Kidney (tissue), 14 donors: ENCODE measurements around the gene ATP6V1B1. TPM values are rescaled to one million over a fixed set of nuclear protein-coding genes. Genes with fewer than 3 reads are reported as not detected.

Experiments
- DNase-seq, 5 donors: peaks; one replicate each; pipeline ENCODE4 v3.0.0-alpha.2; 2013 to 2020
- FAIRE-seq: peaks from 2 replicates; lab custom pipeline; 2012; peaks lifted over from hg19 to GRCh38; lab: Jason Lieb, UNC
- H3K27ac ChIP-seq, 2 donors: one replicate each; pipeline ENCODE4 v1.7.0; 2013; ENCODE audit warnings: low read depth in 2 of 2, low read length in 2 of 2, inconsistent platforms in 1 of 2
- H3K27me3 ChIP-seq: one replicate; pipeline ENCODE4 v1.7.1; 2013; ENCODE audit warnings: low read length, inconsistent platforms; ENCODE audit not compliant: control insufficient read depth, insufficient read depth
- H3K36me3 ChIP-seq, 3 donors: one replicate each; pipeline versions ENCODE4 v1.7.0 to v1.7.1; 2013; ENCODE audit warnings: low read length in 3 of 3, control low read depth in 1 of 3, inconsistent platforms in 1 of 3; ENCODE audit not compliant: insufficient read depth in 3 of 3, control insufficient read depth in 2 of 3
- H3K4me1 ChIP-seq, 3 donors: one replicate each; pipeline versions ENCODE4 v1.7.0 to v1.7.1; 2013; ENCODE audit warnings: low read length in 3 of 3, inconsistent platforms in 1 of 3, low read depth in 1 of 3; ENCODE audit not compliant: control insufficient read depth in 2 of 3, insufficient read depth in 2 of 3
- H3K4me3 ChIP-seq, 3 donors: one replicate each; pipeline versions ENCODE4 v1.7.0 to v1.8.1; 2013; ENCODE audit warnings: low read length in 3 of 3, control low read depth in 1 of 3, inconsistent platforms in 1 of 3
- H3K9ac ChIP-seq, 3 donors: one replicate each; pipeline versions ENCODE4 v1.7.0 to v1.7.1; 2013; ENCODE audit warnings: low read length in 3 of 3, control low read depth in 1 of 3, inconsistent platforms in 1 of 3
- H3K9me3 ChIP-seq, 3 donors: one replicate each; pipeline versions ENCODE4 v1.7.0 to v1.7.1; 2013; ENCODE audit warnings: low read length in 3 of 3, control low read depth in 1 of 3, inconsistent platforms in 1 of 3; ENCODE audit not compliant: control insufficient read depth in 2 of 3, insufficient read depth in 1 of 3
- intact Hi-C: fragments of 100-400 bp; cut with DNase I; formaldehyde crosslinking; loops from one replicate; pipeline ENCODE4 v1.11.1; 2022
- polyA plus RNA-seq: library from polyadenylated mRNA; stranded (reverse); fragments of 350-450 nt; fragmentation: Illumina TruSeq; extraction: RNeasy Lipid Tissue Mini Kit (QIAGEN cat#74804); gene quantifications from one replicate; pipeline ENCODE4 v1.2.3, GENCODE V29; 2014; ENCODE audit warnings: low read depth, low replicate concordance; ENCODE audit not compliant: insufficient read depth
- total RNA-seq: library from RNA; stranded (reverse); fragmentation: NEBNext Ultra II Directional; extraction: Animal tissue kit (Norgen Biotek cat#: 25700); gene quantifications from one replicate; pipeline ENCODE4 v1.2.1, GENCODE V29; 2021
- TF ChIP-seq, protein P1 (sequence below): IDR thresholded peaks from 3 replicates; pipeline ENCODE4 v1.5.1; 2012; ENCODE audit warnings: mild to moderate bottlenecking, moderate library complexity, borderline replicate concordance; ENCODE audit not compliant: insufficient read depth; ENCODE audit errors: extremely low read depth
- donor health status: control.
- donor health status: control.
- donor health status: control.
- donor health status: control.
- donor health status: control.
- donor health status: DM: yes; HTN: yes; CAD: no.
- donor health status: Normal renal cell carcinoma (clear cell type).

ATP6V1B1 gene
- total and polyA plus RNA-seq, 2 donors from 2014 or later: 37.9 to 400 TPM

DNA sequence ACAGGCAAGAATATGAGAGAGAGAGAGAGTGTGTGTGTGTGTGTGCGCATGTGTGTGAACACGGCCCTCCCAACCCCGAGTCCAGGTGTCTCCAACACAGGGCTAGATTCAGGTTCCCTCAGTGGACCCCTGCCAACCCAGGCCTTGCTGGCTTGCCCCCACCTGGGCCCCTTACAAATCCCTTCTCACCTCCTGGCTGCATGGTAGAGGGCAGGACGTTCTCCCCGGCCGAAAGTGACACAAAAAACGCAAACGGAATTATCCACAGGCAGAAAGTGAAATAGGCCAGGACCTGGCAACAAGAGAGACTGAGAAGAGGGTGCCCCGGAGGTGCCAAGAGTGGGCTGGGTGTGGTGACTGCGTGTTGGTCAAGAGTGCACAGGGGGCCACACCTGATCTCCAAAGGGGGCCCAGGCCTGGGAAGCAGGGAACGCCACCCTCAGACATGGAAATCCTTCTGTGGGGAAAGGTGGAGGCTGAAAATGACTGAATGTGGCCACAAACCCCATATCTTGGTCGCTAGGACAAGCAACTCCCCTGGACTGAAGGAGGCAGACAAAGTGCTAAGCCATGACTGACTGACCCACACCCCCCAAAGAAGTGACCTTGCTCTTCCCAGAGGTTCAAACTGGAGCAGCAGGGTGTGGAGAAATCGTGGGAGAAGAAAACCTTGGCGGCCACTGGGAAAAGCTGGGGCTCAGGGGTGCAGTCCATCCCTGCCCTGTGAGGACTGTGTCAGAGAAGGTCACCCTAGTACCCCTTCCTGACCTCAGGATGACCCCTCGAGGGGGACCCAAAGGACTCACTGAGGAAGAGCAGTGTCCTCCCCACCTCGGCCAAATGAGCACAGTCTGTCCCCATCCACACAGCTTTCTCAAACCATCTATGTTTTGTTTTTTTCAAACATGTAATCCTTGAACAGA is 53.3 kb downstream of the ATP6V1B1 start:
- H3K9ac ChIP-seq: no peak overlapping the region
- no peak overlapping the region for H3K4me3 ChIP-seq
- H3K36me3 ChIP-seq: peaks cover 0 to 26% (median 25%) of the 10 kb centered on the region in 3 donors
- H3K9me3 ChIP-seq: no peaks in the 10 kb centered on the region
- FAIRE-seq (no peak), DNase-seq (no peak)
- no peak overlapping the region for H3K27ac ChIP-seq
- peaks cover 0 to 12% (median 9%) of the 10 kb centered on the region in 3 donors for H3K4me1 ChIP-seq
- TF ChIP-seq, protein P1, sequence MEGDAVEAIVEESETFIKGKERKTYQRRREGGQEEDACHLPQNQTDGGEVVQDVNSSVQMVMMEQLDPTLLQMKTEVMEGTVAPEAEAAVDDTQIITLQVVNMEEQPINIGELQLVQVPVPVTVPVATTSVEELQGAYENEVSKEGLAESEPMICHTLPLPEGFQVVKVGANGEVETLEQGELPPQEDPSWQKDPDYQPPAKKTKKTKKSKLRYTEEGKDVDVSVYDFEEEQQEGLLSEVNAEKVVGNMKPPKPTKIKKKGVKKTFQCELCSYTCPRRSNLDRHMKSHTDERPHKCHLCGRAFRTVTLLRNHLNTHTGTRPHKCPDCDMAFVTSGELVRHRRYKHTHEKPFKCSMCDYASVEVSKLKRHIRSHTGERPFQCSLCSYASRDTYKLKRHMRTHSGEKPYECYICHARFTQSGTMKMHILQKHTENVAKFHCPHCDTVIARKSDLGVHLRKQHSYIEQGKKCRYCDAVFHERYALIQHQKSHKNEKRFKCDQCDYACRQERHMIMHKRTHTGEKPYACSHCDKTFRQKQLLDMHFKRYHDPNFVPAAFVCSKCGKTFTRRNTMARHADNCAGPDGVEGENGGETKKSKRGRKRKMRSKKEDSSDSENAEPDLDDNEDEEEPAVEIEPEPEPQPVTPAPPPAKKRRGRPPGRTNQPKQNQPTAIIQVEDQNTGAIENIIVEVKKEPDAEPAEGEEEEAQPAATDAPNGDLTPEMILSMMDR: no peak
- no peaks in the 10 kb centered on the region for H3K27me3 ChIP-seq
- intact Hi-C loops: no loop called here

DNA sequence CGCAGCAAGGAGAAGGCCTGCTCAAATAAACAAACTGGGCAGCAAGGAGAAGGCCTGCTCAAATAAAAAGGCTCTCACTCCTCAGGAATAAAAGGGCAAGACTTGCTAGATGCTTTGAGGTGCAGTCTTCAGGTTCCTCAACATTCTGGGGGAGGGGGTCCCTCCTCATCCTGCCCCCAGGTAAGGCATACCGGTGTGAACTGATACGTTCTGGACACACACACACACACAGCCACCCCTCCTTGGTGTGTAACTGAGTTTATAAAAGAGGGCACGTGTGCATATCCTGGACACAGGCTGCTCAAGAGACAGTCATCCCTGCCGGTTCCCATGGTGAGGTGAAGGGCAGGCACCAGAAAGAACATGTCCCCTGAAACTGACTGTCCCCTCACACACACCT is 54.5 kb downstream of the ATP6V1B1 start:
- DNase-seq (no peak), FAIRE-seq (no peak)
- peaks cover 0 to 14% (median 10%) of the 10 kb centered on the region in 3 donors for H3K4me1 ChIP-seq
- intact Hi-C loops: no loop called here
- TF ChIP-seq, protein P1: no peak
- H3K9ac ChIP-seq: no peak overlapping the region
- H3K27ac ChIP-seq: no peak overlapping the region
- no peaks in the 10 kb centered on the region for H3K9me3 ChIP-seq
- H3K36me3 ChIP-seq: peaks cover 0 to 26% (median 25%) of the 10 kb centered on the region in 3 donors
- H3K4me3 ChIP-seq: no peak overlapping the region
- no peaks in the 10 kb centered on the region for H3K27me3 ChIP-seq

DNA sequence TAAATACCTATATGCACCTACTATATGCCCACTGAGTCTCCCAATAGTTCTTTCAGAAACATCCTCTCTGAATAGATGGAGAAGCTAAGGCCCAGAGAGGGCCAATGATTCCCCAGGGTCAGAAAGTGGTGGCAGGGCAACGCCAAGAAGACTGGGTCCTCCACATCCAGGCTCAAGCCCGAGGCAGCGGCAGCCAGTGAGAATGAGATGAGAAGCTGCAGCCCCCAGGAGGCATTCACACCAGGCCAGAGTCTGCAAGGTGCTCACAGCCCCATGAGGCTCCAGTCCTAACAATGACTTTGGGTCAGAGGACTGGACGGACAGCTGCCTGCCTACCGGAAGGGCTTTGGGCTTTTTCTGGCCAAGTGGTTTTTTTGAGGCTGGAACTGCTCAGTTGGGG is 55.4 kb downstream of the ATP6V1B1 start:
- FAIRE-seq (no peak), DNase-seq (no peak)
- no peak overlapping the region for H3K4me3 ChIP-seq
- TF ChIP-seq, protein P1: no peak
- no peak overlapping the region for H3K9ac ChIP-seq
- intact Hi-C loops: no loop called here
- H3K9me3 ChIP-seq: no peaks in the 10 kb centered on the region
- H3K4me1 ChIP-seq: peaks cover 0 to 16% (median 14%) of the 10 kb centered on the region in 3 donors
- no peaks in the 10 kb centered on the region for H3K27me3 ChIP-seq
- no peak overlapping the region for H3K27ac ChIP-seq
- peaks cover 0 to 25% (median 23%) of the 10 kb centered on the region in 3 donors for H3K36me3 ChIP-seq
